NCI-H2107 (cell line): Measurements from ENCODE around the gene CMTM4.
"Not testable (repeated sequence)": the region's sequence is repeated elsewhere in the genome, so short reads cannot be mapped to it uniquely, and the experiment has no call there.

ENCODE experiments used
- DNase-seq: peaks from one replicate; lab custom pipeline; 2025; lab: John Stamatoyannopoulos, UW

CMTM4 gene

DNA sequence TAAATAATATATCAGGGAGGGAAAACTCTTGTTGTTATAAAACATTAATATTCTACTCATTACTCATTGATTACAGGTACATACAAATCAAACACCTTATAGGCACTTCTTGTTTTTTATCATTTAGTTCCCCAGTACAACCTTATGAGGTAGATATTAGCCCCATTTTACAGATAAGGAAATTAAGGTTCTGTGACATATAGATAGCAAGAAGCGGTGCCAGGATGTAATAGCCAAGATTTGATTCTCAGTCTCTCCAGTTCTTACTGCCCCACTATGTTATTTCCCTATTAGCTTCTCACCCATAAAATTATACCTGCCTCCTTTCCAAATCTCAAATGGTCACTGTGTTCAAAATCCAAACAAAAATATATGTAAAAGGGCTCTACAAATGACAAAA lies 55.2 kb downstream of the CMTM4 start:
- DNase-seq = no peak

DNA sequence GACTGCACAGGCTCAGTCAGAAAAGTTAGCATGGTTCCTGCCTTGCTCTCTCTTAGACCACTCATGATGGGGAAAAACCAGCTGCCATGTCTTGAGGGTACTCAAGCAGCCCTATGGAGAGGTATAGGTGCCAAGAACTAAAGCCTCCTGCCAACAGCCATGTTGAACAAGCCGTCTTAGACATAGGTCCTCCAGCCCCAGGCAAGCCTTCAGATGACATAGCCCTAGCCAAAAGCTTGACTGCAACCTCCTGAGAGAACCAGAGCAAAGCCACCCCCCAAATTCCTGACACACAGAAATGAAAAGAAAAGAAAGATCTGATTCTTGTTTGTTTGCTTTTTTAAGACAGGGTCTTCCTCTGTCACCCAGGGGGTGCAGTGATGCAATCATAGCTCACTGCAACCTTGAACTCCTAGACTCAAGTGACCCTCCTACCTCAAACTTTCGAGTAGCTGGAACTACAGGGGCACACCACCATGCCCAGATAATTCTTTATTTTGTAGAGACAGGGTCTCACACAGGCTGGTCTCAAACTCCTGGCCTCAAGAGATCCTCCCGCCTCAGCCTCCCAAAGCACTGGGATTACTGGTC lies 55.7 kb downstream of the CMTM4 start:
- no peak for DNase-seq

DNA sequence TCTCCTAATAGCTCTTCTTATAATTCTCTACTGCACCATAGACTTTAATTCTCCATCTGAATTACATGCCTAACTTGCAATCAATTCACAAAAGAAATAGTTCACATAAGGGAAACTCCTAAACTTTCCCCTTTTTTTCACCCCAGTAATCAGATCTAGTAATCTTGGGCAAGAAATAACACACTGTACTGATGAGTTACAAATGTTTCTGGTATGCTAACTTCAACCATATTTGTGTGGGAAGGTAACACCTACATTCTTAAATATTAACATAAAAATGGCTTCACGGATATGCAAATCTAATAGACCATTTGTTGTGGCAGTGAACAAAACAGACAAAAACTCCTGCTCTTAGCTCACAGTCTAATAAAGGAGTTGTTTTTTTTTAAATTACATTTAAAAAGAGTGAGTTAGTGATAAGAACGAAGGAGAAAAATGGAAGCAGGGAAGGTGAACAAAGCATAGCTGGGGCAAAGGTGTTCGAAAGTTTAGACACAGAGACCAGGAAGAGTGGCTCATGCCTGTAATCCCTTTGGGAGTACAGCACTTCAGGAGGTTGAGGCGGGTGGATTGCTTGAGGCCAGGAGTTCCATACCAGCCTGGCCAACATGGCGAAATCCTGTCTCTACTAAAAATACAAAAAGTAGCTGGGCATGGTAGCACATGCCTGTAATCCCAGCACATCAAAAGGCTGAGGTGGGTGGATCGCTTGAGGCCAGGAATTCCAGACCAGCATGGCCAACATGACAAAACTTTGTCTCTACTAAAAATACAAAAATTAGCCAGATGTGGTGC lies 57.3 kb downstream of the CMTM4 start:
- DNase-seq = no peak

DNA sequence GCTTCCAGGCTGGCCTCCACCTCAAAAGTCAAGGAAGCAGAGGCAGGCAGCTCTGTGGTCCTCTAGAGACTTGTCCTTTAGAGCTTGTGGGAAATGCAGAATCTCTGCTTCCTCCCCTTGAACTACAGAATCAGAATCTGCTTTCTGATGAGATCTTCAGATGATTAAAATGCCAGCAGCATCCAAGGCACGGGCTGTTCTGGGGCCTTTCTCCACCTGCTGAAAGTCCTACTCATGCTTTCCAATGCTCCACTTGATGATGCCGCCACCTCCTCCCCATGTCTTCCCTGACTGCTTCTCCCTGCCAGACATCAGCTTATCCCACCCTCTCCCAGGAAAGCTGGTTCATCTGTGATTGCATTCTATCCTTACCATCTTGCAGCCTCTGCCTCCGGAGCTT lies 58.7 kb downstream of the CMTM4 start:
- DNase-seq = no peak

DNA sequence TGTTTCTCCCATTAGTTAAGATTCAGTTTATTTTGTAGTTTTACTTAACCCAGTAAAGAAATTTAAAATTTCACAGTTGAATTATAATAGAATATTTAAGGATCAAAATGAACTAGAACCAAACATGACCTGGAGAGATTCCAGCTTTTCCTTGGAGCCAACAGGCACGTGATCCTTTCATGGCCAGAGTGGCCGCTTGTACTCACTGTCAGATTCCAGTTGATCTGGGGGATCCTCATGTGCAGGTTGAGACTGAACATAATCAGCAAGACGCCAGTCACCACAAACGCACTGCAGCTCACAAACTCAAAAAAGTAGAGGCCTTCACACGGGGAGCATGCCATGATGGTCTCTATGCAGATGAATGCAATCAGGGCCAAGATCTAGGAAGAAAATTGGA lies 60.3 kb downstream of the CMTM4 start:
- DNase-seq = no peak

DNA sequence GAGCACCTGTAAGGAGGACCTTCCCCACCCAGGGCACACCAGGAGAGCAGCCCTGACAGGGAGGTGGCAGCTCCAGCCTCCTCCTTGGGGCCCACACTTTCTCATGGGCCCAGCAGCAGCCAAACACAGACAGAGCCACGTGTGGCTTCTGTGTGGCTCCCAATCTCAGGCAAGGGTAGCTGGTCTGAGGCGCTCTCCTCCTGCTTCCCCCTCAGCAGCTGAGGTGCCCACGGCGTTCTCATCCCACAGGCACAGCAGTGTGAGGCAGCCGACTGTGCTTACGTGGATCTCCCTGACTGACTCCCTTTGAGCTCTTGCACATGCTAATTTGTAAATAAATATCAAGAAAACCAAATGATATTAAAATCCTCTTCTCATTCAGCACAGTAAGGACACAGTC lies 61.1 kb downstream of the CMTM4 start:
- DNase-seq = no peak

DNA sequence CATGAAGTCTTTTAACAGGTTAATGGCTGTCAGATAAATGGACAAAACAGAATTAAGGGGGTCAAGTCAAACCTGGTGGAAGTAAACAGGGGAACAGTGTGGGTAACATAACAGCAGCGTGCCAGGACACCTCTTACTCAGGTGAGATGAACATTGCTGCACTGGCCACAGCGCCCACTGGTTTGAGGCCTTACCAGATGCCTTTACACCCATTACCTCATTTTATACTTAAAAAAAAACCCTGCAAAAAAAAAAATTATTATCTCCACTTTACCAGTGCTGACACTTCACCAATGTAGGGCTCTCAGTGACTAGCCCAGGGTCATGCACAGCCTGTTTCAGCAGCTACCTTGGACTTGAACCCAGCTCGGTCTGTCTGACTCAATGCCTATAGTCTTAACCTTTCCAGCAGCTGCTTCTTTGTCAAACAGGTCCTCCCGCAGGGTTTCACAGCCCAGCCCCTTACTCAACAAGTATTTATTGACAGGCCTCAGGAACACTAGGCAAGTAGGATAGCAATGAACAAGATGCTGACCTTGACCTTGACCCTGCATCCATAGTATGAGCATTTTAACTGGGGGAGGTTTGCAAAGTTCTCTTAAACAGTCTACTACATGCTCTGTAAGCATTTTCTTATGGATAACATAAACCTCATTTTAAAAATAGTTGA lies 61.9 kb downstream of the CMTM4 start:
- DNase-seq = no peak

DNA sequence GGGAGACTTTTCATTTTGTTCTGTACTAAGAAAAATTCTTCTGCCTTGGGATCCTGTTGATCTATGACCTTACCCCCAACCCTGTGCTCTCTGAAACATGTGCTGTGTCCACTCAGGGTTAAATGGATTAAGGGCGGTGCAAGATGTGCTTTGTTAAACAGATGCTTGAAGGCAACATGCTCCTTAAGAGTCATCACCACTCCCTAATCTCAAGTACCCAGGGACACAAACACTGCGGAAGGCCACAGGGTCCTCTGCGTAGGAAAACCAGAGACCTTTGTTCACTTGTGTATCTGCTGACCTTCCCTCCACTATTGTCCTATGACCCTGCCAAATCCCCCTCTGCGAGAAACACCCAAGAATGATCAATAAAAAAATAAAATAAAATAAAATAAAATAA lies 65.0 kb downstream of the CMTM4 start:
- not testable (repeated sequence) for DNase-seq

DNA sequence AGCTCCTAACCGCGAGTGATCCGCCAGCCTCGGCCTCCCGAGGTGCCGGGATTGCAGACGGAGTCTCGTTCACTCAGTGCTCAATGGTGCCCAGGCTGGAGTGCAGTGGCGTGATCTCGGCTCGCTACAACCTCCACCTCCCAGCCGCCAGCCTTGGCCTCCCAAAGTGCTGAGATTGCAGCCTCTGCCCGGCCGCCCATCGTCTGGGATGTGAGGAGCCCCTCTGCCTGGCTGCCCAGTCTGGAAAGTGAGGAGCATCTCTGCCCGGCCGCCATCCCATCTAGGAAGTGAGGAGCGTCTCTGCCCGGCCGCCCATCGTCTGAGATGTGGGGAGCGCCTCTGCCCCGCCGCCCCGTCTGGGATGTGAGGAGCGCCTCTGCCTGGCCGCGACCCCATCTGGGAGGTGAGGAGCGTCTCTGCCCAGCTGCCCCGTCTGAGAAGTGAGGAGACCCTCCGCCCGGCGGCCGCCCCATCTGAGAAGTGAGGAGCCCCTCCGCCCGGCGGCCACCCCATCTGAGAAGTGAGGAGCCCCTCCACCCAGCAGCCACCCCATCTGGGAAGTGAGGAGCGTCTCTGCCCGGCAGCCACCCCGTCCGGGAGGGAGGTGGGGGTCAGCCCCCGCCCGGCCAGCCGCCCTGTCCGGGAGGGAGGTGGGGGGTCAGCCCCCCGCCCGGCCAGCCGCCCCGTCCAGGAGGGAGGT lies 65.8 kb downstream of the CMTM4 start:
- not testable (repeated sequence) for DNase-seq

DNA sequence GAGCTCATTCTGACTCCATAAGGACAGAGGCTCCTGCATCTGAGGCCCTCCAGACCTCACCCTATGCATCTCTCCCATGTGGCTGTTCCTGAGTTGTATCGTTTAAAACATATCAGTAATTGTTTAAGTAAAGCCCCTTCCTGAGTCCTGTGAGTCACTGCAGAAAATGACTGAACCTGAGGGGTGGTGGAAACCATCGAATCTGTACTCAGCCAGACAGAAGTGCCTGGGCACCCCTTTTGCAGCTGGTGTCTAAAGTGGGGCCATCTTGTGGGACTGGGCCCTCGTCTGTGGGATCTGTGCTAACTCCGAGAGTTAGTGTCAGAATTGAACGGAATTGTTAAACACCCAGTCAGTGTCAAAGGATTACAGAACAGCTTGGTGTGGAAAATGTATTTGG lies 66.7 kb downstream of the CMTM4 start:
- DNase-seq = no peak

DNA sequence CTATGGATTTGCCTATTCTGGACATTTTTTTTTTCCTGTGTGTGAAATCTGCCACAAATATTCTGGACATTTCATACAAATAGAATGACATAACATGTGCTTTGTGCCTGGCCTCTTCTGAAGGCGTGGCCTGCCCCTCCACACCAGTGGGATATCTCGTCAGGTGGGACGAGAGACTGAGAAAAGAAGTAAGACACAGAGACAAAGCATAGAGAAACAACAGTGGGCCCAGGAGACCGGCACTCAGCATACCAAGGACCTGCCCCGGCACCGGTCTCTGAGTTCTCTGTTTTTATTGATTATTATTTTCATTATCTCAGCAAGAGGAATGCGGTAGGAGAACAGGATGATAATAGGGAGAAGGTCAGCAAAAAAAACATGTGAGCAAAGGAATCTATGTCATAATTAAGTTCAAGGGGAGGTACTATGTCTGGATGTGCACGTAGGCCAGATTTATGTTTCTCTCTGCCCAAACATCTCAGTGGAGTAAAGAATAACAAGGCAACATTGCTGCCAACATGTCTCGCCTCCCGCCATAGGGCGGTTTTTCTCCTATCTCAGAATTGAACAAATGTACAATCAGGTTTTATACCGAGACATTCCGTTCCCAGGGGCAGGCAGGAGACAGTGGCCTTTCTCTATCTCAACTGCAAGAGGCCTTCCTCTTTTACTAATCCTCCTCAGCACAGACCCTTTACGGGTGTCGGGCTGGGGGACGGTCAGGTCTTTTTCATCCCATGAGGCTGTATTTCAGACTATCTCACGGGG lies 68.7 kb downstream of the CMTM4 start:
- not testable (repeated sequence) for DNase-seq

DNA sequence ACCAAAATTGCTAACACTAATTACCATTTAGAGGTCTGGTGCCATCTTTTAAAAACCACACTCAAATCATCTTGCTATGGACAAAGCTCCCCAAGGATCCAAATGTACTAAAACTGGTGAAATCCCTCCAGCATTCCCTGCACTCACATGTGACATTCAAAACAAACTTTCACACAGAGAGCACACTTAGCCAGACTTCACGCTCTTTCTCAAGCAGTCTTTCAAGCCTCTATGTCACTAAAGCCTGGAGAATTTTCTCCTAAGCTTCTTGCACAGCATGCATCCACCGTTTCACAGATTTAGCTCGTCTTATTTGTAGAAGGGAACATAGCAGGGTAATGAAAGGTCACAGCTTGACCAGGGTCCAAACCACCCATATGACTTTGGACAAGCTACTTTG lies 72.8 kb downstream of the CMTM4 start:
- no peak for DNase-seq

DNA sequence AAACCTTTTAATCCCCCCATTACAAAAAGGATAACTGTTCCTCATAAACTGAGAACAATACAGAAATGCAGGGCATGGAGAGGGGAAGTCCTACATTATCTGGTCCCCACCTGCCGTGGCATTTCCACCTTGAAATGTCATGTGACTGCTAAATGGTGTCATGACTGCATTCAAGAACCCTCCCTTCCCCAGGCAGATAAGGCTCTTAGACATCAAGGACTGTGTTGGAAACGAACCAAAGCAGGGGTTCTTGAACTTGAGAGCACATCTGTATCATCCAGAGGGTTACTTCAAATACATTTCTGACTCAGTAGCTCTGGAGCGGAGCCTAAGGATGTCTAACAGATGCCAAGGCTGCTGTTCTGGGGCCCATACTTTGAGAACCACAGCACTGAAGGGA lies 73.7 kb downstream of the CMTM4 start:
- DNase-seq = no peak

DNA sequence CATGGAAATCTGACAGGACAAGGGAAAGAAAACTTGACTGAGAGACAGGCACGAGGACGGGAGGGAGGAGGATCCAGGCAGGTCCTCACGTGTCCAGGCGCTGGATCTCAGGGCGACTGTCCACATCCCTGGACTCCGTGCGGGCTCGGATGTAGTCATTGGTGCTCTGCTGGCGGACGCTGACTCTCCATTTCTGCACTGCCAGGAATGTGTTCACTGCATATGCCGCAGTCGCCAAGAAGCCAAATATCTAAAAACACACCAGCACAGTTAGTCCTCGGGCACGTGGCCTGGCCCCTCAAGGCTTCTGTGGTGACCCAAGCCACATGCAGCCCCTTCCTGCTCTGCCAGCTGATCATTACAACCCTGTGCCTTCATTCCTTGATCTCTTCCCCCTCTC lies 74.6 kb downstream of the CMTM4 start:
- no peak for DNase-seq

DNA sequence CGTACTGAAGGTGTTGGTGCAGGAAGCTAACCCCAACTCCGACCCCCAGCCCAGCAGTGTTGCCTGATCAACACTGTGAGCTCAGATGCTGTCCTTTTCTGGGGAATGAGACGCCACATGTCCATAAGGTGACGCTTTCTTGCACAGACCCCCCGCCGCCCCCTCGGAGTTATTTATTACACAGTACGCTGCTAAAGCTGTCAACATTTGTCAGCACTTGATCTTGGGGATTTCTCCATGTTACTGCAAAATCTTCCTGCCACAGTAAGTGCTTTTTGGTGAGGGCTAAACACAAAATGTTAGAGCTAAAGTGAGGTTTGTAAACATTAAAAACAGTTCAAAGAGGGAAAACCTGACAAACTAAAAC lies 76.1 kb downstream of the CMTM4 start:
- no peak for DNase-seq

DNA sequence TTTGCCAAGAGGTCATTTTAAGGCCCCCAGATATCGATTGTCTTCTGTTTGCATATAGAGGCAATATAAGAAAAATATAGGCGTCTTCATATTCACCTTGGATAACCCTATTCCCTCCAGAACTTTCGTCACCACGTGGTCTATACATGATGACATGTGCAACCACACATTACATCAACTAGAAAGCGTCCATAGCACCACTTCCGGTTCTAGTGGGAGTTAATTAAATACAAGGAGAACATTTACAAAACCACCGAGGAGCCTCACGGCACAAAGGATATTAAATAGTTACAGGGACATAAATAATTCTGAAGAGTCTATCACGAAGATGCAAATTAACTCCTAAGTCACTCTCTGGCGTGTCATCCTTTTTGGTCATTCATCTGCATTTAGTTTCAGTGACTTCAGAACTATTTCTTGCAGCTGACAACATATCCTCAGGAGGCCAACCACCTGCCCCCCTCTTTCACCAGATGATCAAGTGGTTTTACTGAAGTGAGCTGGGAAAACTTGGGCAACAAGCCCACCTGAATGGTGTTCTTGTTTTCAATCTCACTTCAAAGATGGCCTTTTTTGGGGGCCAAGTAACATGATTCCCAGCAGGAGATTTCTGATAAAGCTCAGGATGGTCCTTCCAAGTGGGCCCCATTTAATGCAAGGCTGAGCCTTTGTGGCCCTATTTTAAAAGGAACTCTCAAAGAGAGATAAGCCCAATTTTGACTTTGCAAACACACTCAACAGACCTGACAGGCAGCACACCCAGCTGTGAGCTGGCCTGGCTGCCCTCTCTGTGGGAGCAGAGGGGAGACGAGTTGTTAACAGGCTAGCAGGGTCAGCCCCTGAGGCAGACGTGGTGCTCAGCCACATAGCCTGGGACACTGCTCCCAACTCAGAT lies 76.8 kb downstream of the CMTM4 start:
- DNase-seq = no peak

DNA sequence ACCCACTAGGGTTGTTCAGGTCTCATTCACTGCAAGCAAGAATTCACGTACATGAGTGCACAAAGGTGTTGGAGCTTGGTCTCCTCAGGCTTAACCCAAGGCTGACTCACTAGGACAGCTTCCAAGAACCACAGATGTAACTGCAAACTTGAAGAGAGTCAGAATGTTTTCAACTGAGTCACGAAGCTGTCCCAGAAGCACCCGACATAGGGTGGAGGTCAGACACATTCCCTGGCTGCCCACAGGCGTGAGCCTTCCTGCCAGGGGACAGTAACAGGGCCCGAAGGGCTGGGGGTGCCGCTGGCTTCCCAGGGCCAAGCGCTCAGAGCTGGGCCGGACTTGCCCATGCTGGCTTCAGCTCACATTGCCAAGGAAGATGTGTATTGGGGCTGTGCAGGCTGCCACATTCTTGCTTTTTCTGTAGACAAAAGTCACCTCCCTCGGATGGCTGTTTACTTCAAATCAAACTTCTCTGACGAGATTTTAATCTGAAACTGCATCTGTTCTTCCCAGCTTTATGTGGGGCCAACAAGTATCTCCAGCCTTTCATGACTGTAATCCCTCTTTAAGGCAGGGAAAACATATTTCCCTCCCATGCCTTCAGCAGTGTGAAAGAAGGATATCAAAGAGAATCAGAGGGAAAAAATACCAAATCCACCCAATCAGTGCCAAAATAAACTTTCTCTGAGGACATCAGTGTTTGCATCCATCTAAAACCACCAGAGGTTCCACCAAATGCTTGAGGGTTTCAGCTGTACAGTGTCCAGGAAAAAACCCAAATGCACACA lies 77.8 kb downstream of the CMTM4 start:
- DNase-seq = no peak

DNA sequence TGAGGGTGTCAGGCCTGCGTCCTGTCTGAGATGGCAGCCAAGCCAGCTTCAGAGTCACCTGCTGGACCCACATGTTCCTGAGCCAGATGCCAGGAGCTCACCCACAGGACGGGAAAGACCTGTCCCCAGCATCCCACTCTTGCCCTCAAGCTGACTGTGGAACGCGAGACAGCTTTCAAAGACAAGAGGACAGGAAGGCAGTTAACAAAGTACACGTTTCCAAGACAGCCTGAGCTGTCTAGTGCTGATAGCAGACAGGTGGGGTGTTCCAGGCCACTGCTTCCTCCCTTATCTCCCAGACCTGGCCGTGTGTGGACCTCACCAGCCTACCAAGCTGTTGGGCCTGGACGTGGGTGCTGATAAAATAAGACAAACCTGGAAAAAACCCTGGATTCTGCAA lies 78.8 kb downstream of the CMTM4 start:
- no peak for DNase-seq

DNA sequence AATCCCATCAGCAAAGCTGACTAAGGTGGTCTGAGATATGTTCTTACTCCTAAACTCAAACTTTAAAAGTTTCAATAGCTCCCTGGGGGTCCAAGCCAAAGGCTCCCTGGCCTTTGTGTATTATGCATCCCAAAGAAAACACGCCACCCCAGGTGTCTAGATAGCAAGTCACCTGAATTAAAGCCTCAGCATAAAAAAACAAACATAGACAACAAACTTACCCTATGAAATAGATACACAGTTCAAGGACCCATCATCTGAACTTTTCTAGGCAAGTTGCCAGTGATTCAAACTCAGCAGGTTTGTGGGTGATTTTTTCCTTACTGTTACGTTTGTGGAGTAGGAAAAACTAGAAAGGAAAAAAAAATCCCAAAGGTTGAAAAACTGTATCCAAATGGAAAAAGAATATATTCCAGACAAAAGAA lies 79.5 kb downstream of the CMTM4 start:
- no peak for DNase-seq

DNA sequence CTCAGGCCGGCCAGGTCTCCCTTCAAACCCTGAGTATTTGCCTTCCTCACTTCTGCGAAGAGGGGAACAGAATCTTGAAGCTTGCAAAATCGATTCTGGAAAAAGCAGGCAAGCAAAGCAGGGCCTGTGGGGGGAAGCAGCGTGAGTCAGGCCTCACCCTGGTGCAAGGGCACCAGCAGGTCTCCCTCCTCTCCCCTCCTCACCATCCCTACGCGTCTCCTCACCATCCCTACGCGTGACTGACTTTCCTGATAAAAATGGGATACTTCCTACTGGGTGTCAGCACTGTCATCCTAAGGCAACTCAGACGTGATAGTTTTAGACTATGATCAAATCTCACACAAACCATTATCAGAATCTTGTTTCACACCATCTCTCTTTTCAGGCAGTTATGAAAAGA lies 80.0 kb downstream of the CMTM4 start:
- DNase-seq = no peak
